AG09319 (cell line): Measurements from ENCODE around the gene FDX2.

ENCODE experiments used
- DNase-seq: peaks from one replicate; pipeline ENCODE4 v3.0.0-alpha.2; 2010; ENCODE audit warnings: low read depth; ENCODE audit errors: extremely low read depth
- CTCF ChIP-seq: IDR thresholded peaks from 2 replicates; pipeline ENCODE4 v1.5.1; 2011; ENCODE audit warnings: low read depth, mild to moderate bottlenecking, inconsistent platforms, low read length, moderate library complexity

The FDX2 gene

GRCh38 chr19:10321417-10321797 is 5.6 kb upstream of the FDX2 start:
- no peak for TF ChIP-seq CTCF

GRCh38 chr19:10320602-10321416 is 5.0 kb upstream of the FDX2 start:
- TF ChIP-seq CTCF: no peak
- DNase-seq: no peak

More at GRCh38 chr19:10321417-10321797, 5.6 kb upstream of the FDX2 start:
- DNase-seq: no peak

GRCh38 chr19:10318807-10319682 is 3.2 kb upstream of the FDX2 start:
- TF ChIP-seq CTCF: no peak
- no peak for DNase-seq

- TF ChIP-seq CTCF: no peak
- no peak for DNase-seq
Observed at GRCh38 chr19:10317857-10318462, 2.1 kb upstream of the FDX2 start.

- no peak for DNase-seq
- no peak for TF ChIP-seq CTCF
Observed at GRCh38 chr19:10317045-10317856, 1.4 kb upstream of the FDX2 start.

- DNase-seq: no peak
- TF ChIP-seq CTCF: no peak
Observed at GRCh38 chr19:10316229-10317044, 622 bp upstream of the FDX2 start.
